SJCRH30 (cell line): ENCODE results near the gene DDA1. TPM values are rescaled to one million over a fixed set of nuclear protein-coding genes. Genes with fewer than 3 reads are reported as not detected.
"Not testable (repeated sequence)": the region's sequence is repeated elsewhere in the genome, so short reads cannot be mapped to it uniquely, and the experiment has no call there.

ENCODE experiments used
- DNase-seq, 2 experiments: peaks; one replicate each; pipeline ENCODE4 v3.0.0-alpha.2; 2015 to 2020
- H3K27ac ChIP-seq: fragments of 250-450 bp; sonication (Bioruptor Pico); 2 replicates; pipeline ENCODE4 v1.5.1; 2020; ENCODE audit warnings: mild to moderate bottlenecking, moderate library complexity
- H3K27me3 ChIP-seq: fragments of 250-450 bp; sonication (Bioruptor Pico); 2 replicates; pipeline ENCODE4 v1.5.1; 2020; ENCODE audit warnings: mild to moderate bottlenecking, moderate library complexity
- H3K36me3 ChIP-seq: fragments of 250-450 bp; sonication (Bioruptor Pico); 2 replicates; pipeline ENCODE4 v1.5.1; 2020; ENCODE audit warnings: mild to moderate bottlenecking, moderate library complexity
- H3K4me1 ChIP-seq: fragments of 250-450 bp; sonication (Bioruptor Pico); 2 replicates; pipeline ENCODE4 v1.5.1; 2020; ENCODE audit warnings: mild to moderate bottlenecking, moderate library complexity
- H3K4me3 ChIP-seq: fragments of 250-450 bp; sonication (Bioruptor Pico); 2 replicates; pipeline ENCODE4 v1.5.1; 2020; ENCODE audit warnings: mild to moderate bottlenecking, moderate library complexity
- H3K9me3 ChIP-seq: fragments of 250-450 bp; sonication (Bioruptor Pico); replicated peaks from 2 replicates; pipeline ENCODE4 v1.5.1; 2020; ENCODE audit warnings: mild to moderate bottlenecking, moderate library complexity
- total RNA-seq: library from RNA; depleted of rRNA; stranded (reverse); fragments of >200 nt; shearing (Covaris generic); gene quantifications from 2 replicates; pipeline ENCODE4 v1.2.3, GENCODE V29; 2014; rRNA removed

Gene DDA1
- total RNA-seq, result 34.2 and 37.5 TPM in 2 replicates

GRCh38 chr19:17309198-17309964, at the start of gene DDA1:
DDA1 (plus strand) TSS chr19:17309563; CDS start chr19:17309655, 92 bp downstream.
- no peaks in the 10 kb centered on the region for H3K9me3 ChIP-seq
- H3K27ac ChIP-seq, result peak within 1 kb of the TSS; percentile 14; the same call in 1 of the 2 replicates
- H3K4me3 ChIP-seq, result peak within 1 kb of the TSS; percentile 77
- H3K36me3 ChIP-seq, result peaks cover 8% of the 10 kb centered on the region
- DNase-seq, result peak; percentile 100
- H3K4me1 ChIP-seq, result peaks cover 4% of the 10 kb centered on the region; the same call in 1 of the 2 replicates
- H3K27me3 ChIP-seq, result no peaks in the 10 kb centered on the region

DNA sequence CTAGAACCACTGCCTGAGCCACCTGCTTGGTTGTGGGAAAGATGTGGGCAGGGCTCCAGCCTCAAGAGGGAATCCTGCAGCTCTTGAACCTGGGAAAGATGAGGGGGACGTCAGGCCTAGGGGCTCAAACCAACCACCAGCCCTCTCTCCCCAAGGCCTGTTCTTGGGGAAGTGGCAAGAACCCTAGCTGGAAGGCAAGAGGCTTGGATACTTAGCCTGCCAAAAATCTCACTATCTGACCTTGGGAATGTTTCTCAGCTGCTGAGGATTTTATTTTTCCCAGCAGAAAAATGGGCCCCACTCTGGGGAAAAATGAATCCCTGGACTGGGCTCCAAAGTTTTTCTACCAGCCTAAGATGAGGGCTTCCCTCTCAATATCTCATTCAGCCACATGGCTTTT, 49.4 kb upstream of the DDA1 start:
- Histone ChIP-seq H3K4me3 (no peak overlapping the region), H3K27ac (no peak overlapping the region), H3K36me3 (no peaks in the 10 kb centered on the region), H3K4me1 (peaks cover 4% of the 10 kb centered on the region; the same call in 1 of the 2 replicates), H3K9me3 (peaks cover 16% of the 10 kb centered on the region), H3K27me3 (peaks cover 6% of the 10 kb centered on the region; the same call in 1 of the 2 replicates)
- no peak for DNase-seq

DNA sequence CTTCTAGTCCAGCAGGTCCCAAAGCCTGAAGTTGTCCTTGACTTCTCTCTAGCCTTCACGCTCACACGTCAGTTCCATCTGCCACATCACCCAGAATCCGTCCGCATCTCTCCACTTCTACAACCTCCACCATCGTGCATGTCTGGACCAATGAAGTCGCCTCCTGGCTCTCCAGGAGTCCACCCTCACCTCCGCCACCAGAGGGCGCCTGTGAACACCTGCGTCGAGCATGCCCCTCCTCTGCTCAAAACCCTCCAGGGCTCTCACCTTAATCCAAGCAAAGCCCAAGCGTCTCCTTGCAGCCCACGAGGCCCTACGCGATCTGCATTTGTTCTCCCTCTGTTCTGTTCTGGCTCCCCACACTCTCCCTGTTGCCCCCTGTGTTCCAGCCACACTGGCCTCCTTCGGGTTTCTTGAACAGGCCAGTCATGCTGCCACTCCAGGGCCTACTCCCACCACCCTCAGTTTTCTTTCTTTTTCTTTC, 48.5 kb upstream of the DDA1 start:
- Histone ChIP-seq H3K4me1 (no peaks in the 10 kb centered on the region), H3K9me3 (peaks cover 16% of the 10 kb centered on the region), H3K27ac (no peak overlapping the region), H3K36me3 (no peaks in the 10 kb centered on the region), H3K4me3 (no peak overlapping the region), H3K27me3 (0 out of 2 replicates have a peak, but pooled peaks cover under 1% of the 10 kb centered on the region)
- DNase-seq, result peak; percentile 87 to 93

DNA sequence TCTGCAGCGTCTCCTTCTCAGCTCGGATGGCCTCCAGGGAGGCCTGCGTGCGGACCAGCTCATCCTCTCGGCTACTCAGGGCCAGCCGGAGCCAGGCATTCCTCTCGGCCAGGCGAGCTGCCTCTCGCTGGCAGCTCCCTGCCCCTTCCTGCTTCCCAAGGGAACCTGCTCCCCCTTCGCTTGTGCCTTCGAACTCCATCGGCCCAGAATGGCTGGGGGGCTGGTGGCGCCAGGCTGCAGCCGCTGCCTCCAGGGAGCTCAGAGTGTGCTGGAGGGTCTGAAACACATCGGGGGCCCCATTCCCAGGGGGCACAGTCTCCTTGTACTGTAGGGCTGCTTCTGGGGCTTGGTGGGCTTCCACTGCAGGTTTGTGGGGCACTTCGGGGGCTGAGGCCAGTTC, 46.8 kb upstream of the DDA1 start:
- no peak for DNase-seq
- peaks cover 16% of the 10 kb centered on the region for H3K9me3 ChIP-seq
- no peaks in the 10 kb centered on the region for H3K36me3 ChIP-seq
- H3K27ac ChIP-seq, result no peak overlapping the region
- no peak overlapping the region for H3K4me3 ChIP-seq
- no peaks in the 10 kb centered on the region for H3K4me1 ChIP-seq
- H3K27me3 ChIP-seq, result no peaks in the 10 kb centered on the region

- no peak overlapping the region for H3K4me3 ChIP-seq
- H3K4me1 ChIP-seq, result no peaks in the 10 kb centered on the region
- H3K9me3 ChIP-seq, result peaks cover 13% of the 10 kb centered on the region
- no peak for DNase-seq
- H3K27ac ChIP-seq, result no peak overlapping the region
- no peaks in the 10 kb centered on the region for H3K36me3 ChIP-seq
- no peaks in the 10 kb centered on the region for H3K27me3 ChIP-seq
Observed at GRCh38 chr19:17263712-17264640, 45.4 kb upstream of the DDA1 start.

GRCh38 chr19:17264641-17264979, 44.8 kb upstream of the DDA1 start, which contains the start of gene USHBP1:
USHBP1 (minus strand) TSS chr19:17264745; CDS start chr19:17264299, 446 bp downstream.
- Histone ChIP-seq H3K4me3 (no peak within 1 kb of the TSS), H3K9me3 (peaks cover 7% of the 10 kb centered on the region), H3K4me1 (no peaks in the 10 kb centered on the region), H3K36me3 (peaks cover 3% of the 10 kb centered on the region; the same call in 1 of the 2 replicates), H3K27me3 (no peaks in the 10 kb centered on the region), H3K27ac (no peak within 1 kb of the TSS)
- DNase-seq, result no peak

DNA sequence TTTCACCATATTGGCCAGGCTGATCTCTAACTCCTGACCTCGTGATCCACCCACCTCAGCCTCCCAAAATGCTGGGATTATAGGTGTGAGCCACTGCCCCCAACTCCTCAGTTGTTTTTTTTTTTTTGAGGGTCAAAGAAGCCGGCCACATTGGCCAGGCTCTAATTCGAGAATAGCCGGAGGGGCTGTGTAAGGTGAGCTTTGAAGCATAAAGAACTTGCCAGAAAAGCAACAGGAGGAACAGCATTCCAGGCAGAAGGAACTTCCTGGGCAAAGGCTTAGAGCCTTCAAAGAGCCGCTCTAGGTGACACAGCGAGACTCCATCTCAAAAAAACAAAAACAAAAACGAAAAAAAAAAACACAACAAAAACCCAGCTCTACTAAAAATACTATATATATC, 43.3 kb upstream of the DDA1 start:
- Histone ChIP-seq H3K36me3 (peaks cover 4% of the 10 kb centered on the region), H3K27ac (no peak overlapping the region), H3K4me3 (no peak overlapping the region), H3K9me3 (no peaks in the 10 kb centered on the region), H3K27me3 (no peaks in the 10 kb centered on the region), H3K4me1 (no peaks in the 10 kb centered on the region)
- no peak for DNase-seq

- Histone ChIP-seq H3K36me3 (peaks cover 9% of the 10 kb centered on the region), H3K9me3 (no peaks in the 10 kb centered on the region), H3K4me1 (no peaks in the 10 kb centered on the region), H3K27ac (no peak overlapping the region), H3K27me3 (no peaks in the 10 kb centered on the region), H3K4me3 (no peak overlapping the region)
- DNase-seq, result no peak
Observed at GRCh38 chr19:17266589-17266974, 42.8 kb upstream of the DDA1 start.

GRCh38 chr19:17266975-17267788, 42.2 kb upstream of the DDA1 start, which contains the start of gene BABAM1:
BABAM1 (plus strand) TSS chr19:17267443; CDS start chr19:17268807, 1,364 bp downstream.
- no peaks in the 10 kb centered on the region for H3K9me3 ChIP-seq
- no peaks in the 10 kb centered on the region for H3K4me1 ChIP-seq
- peak; percentile 99 to 100 for DNase-seq
- H3K4me3 ChIP-seq, result peak within 1 kb of the TSS; percentile 74
- H3K27me3 ChIP-seq, result no peaks in the 10 kb centered on the region
- peak within 1 kb of the TSS; percentile 49 for H3K27ac ChIP-seq
- peaks cover 10% of the 10 kb centered on the region for H3K36me3 ChIP-seq

DNA sequence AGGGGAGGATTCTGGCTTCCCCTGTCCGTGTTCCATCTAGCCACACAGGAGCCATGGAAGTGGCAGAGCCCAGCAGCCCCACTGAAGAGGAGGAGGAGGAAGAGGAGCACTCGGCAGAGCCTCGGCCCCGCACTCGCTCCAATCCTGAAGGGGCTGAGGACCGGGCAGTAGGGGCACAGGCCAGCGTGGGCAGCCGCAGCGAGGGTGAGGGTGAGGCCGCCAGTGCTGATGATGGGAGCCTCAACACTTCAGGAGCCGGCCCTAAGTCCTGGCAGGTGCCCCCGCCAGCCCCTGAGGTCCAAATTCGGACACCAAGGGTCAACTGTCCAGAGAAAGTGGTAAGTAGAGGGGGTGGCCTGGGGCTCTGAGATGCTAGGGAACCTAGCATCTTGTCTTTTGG, 40.6 kb upstream of the DDA1 start:
- no peak for DNase-seq
- H3K27me3 ChIP-seq, result no peaks in the 10 kb centered on the region
- no peaks in the 10 kb centered on the region for H3K9me3 ChIP-seq
- H3K4me1 ChIP-seq, result no peaks in the 10 kb centered on the region
- H3K36me3 ChIP-seq, result peaks cover 15% of the 10 kb centered on the region
- no peak overlapping the region for H3K4me3 ChIP-seq
- H3K27ac ChIP-seq, result no peak overlapping the region; the same call in 1 of the 2 replicates

DNA sequence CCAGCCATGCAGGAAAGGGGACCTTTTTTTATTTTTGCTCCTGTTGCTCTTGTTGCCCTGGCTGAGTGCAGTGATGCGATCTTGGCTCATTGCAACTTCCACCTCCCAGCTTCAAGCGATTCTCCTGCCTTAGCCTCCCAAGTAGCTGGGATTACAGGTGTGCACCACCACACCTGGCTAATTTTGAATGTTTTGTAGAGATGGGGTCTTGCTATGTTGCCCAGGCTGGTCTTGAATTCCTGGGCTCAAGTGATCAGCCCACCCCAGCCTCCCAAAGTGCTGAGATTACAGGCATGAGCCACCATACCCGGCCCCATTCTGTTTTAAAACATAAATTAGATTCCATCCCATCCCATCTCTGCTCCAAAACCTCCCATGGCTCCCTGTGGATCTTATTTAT, 34.5 kb upstream of the DDA1 start:
- not testable (repeated sequence) for H3K27me3 ChIP-seq, DNase-seq, H3K4me1 ChIP-seq, H3K9me3 ChIP-seq, H3K4me3 ChIP-seq, H3K27ac ChIP-seq
- H3K36me3 ChIP-seq, result peaks cover 50% of the 10 kb centered on the region

- Histone ChIP-seq H3K9me3 (no peaks in the 10 kb centered on the region), H3K36me3 (peaks cover 50% of the 10 kb centered on the region), H3K27me3 (no peaks in the 10 kb centered on the region), H3K27ac (no peak overlapping the region), H3K4me3 (no peak overlapping the region), H3K4me1 (no peaks in the 10 kb centered on the region)
- no peak for DNase-seq
Observed at GRCh38 chr19:17275441-17276175, 33.8 kb upstream of the DDA1 start.

GRCh38 chr19:17279436-17279835, 29.9 kb upstream of the DDA1 start:
- no peak for DNase-seq
- no peak overlapping the region for H3K4me3 ChIP-seq
- H3K4me1 ChIP-seq, result no peaks in the 10 kb centered on the region
- no peaks in the 10 kb centered on the region for H3K9me3 ChIP-seq
- H3K27ac ChIP-seq, result no peak overlapping the region
- H3K27me3 ChIP-seq, result no peaks in the 10 kb centered on the region
- H3K36me3 ChIP-seq, result peaks cover 31% of the 10 kb centered on the region
